Esophagus squamous epithelium (tissue), 4 donors: ENCODE measurements around the gene CALHM6.

ENCODE experiments used
- POLR2A ChIP-seq, 4 donors: fragments of 450-650 bp; IDR thresholded peaks; one replicate each; pipeline ENCODE4 v1.6.1; 2017; ENCODE audit warnings: antibody characterized with exemption in 4 of 4, mild to moderate bottlenecking in 4 of 4, moderate library complexity in 3 of 4
- TF ChIP-seq, protein P1 (sequence below), 6 experiments: fragments of 450-650 bp in 4 of 6; fragments of 200-600 bp in 2 of 6; sonication (generic) in 2 of 6; IDR thresholded peaks; one replicate each; pipeline ENCODE4 v1.5.1; 2016 to 2019; ENCODE audit warnings: antibody characterized with exemption in 6 of 6, mild to moderate bottlenecking in 4 of 6, moderate library complexity in 4 of 6

DNA sequence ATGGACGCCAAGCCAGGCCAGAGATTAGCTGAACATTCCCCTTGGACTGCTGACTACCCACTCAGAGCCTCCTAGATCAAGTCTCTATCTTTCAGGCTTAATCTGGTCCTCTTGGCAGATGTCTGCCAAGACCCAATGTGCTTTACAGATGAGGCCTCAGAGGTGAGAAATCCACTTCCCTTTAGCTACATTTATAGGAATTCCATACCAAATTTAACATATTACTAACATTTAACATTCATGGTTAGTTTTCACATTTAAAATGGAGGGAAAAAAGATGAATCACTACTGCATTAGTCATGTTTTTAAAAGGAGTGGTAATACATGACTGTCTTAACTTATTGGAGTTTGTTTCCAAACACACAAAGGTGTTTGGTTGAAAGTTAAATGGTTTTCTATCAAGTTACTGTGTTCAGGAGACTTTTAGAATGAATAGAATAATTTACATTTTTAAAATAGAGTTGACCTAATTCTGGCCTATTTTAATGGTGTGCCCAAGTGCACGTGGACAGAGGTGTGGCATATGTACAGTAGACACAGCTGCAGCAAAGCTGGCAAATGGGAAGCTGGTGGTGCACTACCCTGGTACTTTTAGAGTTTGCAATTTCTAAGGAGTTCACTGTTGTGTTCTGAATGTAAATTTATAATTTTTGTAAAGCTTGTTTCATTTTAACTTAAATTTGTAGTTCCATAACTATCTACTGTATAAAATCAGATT lies 41.9 kb upstream of the CALHM6 start:
- TF ChIP-seq POLR2A (IDR thresholded peaks at IDR 0.05) = no peak
- TF ChIP-seq, protein P1, sequence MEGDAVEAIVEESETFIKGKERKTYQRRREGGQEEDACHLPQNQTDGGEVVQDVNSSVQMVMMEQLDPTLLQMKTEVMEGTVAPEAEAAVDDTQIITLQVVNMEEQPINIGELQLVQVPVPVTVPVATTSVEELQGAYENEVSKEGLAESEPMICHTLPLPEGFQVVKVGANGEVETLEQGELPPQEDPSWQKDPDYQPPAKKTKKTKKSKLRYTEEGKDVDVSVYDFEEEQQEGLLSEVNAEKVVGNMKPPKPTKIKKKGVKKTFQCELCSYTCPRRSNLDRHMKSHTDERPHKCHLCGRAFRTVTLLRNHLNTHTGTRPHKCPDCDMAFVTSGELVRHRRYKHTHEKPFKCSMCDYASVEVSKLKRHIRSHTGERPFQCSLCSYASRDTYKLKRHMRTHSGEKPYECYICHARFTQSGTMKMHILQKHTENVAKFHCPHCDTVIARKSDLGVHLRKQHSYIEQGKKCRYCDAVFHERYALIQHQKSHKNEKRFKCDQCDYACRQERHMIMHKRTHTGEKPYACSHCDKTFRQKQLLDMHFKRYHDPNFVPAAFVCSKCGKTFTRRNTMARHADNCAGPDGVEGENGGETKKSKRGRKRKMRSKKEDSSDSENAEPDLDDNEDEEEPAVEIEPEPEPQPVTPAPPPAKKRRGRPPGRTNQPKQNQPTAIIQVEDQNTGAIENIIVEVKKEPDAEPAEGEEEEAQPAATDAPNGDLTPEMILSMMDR (IDR thresholded peaks at IDR 0.05) = no peak
